Measurements from ENCODE around the gene NDUFA11.

Gene NDUFA11

DNA sequence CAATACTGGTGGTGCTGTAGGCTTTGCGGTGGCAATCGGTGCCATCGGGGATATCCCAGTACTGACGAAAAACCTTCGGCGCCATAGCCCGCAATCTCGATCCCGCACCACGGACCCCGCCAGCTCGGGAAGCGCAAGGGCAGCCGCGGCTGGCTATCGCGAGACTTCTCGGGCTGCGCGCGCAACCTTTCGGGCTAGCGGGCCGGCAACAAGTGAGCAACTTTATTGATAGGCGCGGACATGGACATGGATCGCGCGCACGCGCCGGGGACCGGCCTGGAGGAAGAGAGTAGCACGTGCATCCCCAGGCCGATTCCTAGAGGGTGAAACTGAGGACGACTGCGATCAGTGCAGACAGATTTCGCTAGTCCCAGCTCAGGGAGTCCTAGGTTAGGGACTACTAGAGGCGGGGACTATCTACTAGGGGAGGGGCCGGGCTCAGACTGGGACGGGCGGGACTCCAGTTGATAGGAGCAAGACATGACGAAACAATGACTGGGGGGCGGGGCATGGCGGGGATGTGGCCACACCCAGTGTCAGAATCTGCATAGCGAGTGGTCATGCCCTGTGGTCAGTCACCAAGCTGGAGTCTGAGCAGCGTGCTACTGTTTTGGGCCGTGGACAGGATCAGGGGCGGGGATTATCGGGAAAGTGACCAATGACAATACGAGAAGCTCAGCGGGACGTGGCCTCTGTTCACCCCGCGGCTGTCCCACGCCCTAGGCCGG lies at the start of gene NDUFA11:
Gene NDUFA11, minus strand, starts transcription at position 167 of the 728 bp plus-strand sequence. Its CDS starts 82 bp downstream, at position 85.
- peak; percentile 90 for DNase-seq

DNA sequence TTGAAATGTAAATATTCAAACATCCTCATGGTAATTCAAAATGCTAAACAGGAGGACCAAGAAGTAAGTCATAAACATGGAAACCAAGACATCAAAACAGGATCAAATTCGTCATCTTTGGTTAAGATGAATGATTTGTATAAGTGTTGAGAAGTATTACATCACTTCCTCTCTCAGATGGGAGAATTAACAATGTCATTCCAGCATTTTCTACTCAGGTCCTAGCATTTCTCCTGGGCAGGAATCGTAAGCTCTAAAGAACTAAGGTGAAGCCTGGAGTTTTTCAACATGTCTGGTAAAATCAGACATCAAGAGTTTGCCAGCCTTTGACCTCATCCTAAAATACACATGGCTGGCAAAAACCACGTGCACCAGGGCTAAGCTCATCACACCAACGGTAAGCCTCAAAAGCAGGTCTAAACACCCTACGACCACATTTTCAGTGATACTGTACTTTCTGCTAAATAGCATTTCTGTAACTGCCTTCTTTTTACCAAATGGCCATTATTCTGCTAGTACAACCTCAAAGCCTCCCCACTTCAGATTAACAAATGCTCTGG lies 49.5 kb upstream of the NDUFA11 start:
- no peak for DNase-seq

DNA sequence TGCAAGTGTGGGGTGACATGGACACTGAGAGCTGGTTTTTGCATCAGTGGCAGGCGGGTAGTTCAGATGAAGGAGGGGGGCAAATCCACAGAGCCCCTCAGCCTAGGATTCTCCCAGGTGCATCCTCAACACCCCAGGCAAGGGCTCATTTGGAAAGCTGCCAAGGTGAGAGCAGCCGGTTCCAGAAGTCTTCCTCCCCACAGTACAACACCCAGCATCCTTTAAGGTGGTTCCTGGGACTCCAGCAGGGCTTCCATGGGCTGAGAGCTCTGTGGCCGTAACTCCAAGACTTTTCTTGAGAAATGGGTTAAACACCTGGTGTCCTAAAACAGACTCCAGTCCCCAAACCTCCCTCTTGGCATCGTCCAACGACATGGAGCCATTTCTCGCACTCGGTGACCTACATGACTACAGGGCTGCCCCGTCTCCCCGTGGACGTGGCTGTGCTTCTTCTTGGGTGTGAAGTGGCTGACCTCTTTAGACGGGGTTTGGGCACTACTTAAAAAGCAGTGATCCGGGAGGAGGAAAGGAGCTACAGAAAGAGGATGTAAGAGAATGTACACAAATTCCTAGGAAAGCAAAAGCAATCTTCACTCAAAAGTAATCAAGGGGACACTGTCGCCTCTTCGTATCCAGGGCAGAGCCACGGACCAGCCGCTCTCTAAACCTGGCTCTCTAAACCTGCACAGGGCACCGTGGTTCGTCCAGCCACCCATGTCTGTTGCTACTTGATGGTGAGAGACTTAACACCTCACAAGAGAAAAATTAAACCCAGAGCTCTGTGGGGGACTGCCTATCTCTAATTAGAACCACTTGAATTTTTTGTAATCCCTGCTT lies 48.8 kb upstream of the NDUFA11 start:
- no peak for DNase-seq

DNA sequence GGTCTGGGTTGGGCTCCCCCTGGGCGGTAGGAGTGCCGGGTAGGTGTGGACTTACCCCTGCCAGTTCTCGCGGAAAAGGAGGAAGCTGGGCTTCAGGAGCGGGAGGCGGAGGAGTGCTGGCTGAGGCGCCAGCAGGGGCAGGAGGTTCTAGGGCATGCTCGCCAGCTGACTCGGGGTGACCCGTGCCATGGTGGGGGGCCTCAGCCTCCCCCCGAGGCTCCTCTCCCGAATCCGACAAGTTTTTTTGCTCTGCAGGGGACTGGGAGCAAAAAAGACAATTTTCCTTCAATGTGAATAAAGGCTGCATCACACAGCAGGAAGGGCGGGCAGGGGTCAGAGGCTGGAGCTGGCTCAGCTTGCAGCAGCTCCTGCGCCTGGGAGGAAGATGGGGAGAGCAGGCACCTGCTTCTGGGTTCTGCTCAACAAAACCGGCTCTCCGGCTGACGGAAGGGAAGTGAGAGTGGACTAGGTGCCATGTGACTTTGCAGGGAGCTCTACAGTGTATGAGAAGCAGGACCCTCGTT lies 47.8 kb upstream of the NDUFA11 start:
- no peak for DNase-seq

DNA sequence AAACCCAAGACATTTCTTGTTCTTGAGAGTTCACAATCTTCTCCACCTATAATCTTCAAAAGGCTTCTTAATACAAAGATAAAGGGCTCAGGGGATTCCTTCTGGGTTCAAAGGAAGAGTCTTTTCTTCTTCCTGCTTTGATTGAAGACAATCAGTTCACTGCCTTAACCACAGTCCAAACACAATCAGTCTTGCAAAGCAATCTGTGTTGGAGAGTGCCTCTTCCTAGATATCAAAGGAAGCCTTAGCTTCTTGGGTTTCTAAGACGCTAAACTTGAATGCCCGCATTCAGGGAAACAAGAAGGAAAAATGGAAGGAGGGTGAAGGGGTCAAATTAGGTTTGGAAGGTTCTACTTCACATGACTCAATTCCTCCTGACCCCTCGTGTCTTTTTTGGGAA lies 47.2 kb upstream of the NDUFA11 start:
- no peak for DNase-seq

DNA sequence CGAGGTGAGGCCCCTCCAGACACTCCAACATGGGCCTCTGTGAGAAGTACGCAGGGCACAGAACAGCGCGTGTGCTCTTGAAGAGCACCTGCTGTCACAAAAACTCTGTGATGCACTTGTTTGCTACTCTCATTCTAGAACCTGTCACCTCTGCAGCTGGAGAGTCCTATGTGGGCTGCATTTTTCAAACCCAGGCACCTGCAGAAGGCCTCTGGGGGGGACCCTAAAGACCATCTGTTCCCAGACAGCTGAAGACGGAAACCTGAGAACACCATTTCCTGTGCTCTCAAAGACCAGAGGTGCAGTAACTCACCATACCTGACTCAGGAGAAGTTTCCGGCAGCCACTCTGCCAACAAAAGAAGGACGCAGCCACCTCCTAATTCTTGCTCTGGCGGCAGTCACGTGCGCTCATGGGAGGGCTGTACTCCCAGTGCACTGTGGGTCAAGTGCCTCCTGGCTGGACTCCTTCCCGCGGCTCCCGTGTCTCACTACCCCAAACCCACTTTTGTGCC lies 46.3 kb upstream of the NDUFA11 start:
- no peak for DNase-seq

DNA sequence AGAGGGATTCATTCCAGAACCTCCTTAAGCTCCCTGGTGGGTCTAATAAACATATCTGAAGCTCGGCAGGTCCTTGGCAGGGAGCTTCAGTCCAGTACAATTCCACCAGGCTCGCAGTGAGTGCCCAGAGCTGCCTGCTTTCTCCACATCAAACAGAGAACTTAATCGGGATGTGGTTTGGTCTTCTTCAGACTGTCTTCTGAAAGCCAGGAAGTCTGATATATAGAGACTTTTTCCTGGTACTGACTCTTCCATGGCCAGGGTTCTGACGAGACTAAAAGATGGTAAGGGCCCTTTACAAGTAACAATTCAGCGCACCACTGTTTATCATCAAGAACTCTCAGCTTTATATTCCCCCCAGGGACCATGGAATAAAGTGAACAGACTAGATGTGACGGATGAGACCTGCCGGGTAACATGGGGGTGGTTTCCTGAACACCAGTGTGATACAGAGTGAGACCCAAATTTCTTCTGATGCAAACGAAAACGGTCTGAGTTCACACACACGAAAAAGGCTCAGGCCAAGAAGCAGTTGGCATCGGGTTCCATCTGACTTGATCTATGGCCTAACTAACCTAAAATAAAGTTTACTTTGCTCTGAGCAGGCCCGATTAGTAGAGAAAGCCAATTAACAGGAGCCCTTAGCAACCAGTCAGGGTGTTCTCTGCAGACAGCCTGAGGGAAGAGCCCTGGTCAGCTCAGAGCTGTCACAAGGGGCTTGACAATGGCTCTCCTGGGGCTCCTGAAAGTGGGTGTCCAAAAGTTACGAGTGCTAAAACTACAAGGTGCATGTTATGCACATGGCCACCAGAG lies 45.4 kb upstream of the NDUFA11 start:
- no peak for DNase-seq

DNA sequence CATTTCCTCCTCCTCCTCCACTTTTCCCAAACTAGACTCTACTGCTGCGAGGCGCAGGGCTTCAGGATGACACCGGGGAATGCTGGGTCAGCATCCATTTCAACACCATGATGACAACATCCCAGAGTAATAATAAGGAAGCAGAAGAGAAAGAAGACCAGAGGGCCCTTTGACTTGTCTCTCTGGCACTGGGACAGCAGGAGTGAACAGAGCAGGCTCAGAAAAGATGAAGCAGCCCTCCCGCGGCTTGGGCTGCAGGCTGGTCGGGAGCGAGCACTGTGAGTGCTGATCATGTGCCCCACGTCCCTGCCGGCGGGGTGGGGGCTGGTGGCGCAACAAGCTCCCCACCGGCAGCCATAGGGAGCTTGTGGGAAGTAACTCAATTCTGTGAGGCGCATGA lies 43.8 kb upstream of the NDUFA11 start:
- no peak for DNase-seq

DNA sequence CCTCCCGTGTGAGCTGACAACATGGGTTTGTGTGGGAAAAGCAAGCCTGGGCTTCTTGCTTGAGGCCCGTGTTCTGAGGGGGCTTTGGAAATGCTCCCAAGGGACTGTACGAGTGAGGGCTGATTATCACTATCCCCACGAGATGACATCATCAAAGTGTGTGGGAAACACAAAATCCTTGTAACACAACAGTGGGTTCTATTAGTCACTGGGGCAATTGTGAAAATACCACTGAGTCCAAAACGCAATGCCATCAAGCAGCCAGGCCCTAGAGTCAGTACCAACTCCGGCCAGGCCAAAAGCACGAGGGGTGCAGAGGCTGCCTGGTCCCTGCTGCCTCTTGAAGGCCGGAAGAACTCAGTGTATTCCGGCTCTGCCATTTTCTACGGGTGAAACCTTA lies 40.0 kb upstream of the NDUFA11 start:
- DNase-seq, result no peak

DNA sequence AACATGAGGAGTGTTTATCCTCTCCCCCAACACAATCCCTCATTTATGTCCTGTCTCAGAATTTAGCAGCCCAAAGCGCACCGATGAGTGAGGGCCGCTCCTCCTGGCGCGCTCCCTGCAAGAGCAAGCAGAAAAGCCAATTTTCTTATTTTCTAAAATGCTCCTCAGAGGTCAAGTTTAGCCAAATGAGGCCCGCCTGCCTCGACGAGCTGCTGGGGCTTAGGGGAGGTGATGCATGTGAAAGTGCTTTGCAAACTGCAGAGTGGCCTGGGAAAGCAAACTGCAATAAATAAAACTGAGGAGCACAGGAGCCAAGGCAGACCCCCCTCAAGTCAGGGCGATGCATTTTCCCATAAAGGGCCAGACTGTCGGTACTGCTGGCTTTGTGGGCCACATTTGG lies 39.5 kb upstream of the NDUFA11 start:
- no peak for DNase-seq

DNA sequence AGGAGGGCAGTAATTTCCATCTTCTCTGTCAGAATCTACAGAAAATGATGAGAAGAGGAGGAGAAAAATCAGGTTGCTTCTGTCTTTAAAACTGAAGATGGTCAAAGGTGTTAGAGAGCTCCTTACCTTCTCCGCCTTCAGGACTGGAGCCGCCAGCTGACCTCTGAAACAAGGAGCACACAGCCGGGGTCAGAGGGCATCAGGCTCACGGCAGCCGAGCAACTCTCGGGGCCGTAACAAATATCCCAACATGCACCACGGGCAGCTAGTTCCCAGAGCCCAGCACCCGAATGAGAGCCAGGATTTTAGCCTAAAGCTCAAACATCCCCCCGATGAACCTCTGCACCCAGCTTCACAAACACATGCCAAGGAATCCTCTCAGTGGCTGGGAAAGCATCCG lies 38.1 kb upstream of the NDUFA11 start:
- no peak for DNase-seq

DNA sequence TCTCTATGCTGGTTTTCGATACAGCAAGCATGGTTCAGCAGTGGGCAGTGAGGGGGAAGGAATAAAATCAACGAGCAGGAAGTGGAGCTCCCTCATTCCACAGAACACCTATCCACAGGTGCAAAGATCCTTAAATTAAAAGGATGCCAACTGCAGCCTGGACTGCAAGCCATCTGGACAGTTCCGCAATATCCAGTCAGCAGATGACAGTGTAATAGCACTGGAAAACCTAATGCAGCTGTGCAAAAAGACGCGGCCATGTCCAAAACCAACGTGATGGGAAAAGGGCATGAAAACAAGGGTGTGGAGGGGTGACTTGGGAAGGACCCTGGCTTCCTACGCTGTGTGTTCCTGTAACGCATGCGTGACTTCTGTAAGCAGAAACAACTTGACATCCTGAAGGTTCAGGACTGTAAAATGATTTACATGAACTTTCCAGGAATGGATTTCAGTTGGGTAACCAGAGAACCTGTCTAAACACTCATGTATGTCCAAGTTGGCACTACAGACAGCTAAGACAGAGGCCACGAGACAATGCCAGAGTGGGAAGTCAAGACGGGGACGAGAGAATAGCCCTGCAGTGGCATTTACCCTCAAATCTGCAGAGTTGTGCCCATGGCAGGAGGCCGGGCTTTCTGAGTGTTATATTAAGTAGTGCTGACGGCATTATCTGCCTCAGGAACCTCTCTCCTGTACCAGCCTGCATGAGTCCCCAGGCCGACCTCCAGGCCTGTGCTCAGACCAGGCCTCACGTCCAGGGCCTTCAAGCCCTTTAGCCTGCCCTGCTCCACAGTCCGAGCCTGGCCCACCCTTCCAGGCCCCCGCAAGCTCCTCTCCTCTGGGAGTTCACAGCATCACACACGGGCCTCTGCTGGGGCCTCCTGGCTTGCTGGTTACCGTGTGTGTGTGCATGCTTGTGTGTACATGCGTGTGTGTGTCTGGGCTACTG lies 36.9 kb upstream of the NDUFA11 start:
- DNase-seq, result no peak

DNA sequence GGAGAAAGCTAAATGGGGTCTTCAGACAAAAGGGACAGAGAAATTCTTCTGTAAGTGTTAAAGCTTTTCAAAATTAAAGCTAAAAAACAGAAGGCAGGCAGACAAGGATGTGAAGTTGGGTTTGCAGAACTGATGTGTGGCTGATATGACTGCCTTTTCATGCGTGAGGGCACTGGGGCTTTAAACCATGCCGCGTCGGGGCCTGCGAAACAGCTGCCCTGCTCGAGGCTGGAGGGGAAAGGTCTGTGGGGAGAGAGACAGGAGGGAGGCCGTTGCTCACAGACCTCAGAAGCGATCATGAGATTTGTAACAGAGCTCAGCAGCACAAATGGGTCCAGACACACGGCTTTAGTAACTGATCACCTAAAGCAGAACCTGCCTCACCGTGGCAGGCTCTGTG lies 34.0 kb upstream of the NDUFA11 start:
- DNase-seq, result no peak

DNA sequence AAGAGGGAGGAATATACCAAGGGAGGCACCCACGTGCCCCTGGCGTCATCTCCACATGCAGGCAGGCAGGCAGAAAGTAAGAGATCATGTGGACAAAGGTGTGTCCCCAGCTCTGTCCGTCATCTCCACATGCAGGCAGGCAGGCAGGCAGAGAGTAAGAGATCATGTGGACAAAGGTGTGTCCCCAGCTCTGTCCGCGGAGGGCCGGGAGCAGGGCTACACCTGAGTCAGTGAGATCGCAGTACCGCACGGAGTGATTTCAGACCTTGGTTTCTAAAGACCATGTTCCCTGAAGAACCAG lies 32.7 kb upstream of the NDUFA11 start:
- DNase-seq, result no peak

DNA sequence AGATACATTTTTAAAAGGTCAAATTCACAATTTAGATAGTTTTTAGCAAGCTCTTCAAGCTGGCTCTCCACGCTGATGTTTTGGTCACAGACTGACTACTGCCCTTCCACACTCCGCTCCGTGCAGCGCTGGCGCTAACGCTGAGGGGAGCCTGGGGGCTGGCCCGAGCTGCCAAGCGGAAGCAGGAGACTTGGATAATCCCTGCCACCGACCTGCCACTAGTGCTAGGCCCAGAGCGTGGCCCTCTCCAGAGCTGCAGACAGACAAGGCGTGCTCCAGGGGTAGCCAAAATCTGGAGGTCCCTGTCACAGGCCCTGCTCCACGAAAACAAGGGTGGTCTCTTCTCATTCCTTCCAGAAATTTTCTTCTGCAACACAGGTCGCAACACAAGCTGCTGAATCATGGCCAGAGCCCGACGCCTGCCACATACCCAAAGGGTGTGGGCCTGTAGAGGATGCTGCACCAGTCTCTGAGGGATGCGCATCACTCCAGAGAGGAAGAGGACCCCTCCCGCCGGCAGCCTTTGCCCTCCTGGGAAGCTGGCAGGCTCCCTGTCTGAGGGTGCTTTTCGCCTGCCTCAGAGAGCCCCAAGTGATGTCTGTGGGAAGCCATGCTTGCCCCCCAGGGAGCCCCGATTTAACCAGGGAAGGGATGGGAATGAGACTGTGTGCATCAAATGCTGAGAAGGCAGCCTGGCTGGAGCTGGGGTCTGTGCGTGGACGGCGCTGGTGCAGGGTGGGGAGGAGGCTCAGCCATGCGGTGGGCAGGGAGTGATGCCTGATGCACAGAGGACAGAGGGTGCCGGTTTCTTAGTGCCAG lies 32.1 kb upstream of the NDUFA11 start:
- DNase-seq, result no peak

DNA sequence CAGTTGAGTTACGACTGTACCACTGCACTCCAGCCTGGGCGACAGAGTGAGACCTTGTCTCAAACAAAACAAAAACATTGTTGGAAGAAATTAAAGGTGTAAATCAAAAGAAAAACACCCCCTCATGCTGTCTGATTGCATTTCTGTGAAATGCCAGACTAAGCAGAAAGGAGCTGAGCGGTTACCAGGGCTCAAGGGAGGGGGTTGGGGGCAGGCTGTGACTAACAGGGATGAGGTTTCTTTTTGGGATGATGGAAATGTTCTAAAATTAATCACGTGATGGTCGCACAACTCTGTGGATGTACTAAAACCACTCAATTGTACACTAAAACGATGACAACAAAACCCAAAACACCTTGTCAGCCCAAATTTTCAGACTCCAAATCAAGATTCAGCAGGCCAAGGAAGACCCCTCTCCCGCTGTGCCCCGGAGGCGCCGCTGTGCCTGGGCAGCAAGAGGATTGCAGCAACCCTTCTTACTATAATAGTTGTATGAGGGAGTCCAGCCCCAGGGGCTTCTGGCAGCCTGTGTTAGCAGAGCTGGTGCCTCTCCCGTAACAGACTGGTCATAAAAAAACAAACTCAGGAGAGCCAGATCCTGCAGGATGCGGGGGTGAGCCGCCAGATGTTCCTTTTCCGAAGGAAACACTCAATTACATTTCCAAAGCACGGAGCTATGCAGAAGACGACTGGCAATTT lies 31.3 kb upstream of the NDUFA11 start:
- no peak for DNase-seq

DNA sequence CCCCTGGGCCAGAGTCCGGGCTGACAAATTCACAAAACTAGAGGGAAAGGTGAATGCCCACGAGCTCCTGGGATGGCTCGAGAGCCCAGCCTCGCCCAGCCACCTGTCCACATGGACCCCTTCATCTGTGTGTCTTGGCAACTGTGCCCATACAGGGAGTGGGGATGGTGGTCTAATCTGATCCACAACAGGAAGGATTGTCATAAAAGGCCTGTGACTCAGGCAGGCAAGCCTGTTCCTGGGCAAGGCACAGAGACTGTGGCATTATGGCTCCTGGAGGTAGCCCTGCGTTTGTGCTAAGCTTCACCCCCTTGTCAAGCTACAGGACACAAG lies 30.4 kb upstream of the NDUFA11 start:
- no peak for DNase-seq

DNA sequence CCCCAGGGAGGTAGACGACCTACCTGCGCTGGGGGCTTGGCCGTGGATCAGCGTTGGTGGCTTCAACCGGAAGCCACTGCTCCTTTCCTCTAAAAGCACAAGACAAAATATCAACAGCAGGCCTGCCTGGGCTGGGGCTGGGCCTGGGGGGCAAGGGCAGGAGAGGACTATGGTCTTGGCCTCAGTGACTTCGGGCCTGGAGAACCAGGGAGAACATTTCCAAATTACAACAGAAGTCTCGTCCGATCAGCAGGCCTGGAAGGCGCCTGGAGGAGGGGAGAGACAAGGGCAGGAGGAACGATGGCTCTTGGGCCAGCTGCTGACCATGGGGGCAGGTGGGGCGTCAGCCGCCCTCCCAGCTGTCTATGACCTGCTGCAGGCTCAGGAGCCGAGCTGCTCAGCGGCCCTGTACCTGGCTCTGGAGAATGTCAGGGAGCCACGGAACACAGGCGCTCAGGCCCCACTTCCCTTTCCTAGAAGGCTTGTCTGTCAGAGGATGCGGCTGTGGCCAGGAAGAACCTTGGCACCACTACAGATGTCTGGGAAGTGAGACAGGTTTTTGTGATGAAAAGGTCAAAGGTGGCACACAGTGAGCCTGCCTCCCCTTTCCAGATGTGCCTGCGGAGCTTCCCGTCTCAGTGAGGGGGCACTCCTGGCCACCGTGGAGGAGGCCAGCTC lies 29.9 kb upstream of the NDUFA11 start:
- no peak for DNase-seq

DNA sequence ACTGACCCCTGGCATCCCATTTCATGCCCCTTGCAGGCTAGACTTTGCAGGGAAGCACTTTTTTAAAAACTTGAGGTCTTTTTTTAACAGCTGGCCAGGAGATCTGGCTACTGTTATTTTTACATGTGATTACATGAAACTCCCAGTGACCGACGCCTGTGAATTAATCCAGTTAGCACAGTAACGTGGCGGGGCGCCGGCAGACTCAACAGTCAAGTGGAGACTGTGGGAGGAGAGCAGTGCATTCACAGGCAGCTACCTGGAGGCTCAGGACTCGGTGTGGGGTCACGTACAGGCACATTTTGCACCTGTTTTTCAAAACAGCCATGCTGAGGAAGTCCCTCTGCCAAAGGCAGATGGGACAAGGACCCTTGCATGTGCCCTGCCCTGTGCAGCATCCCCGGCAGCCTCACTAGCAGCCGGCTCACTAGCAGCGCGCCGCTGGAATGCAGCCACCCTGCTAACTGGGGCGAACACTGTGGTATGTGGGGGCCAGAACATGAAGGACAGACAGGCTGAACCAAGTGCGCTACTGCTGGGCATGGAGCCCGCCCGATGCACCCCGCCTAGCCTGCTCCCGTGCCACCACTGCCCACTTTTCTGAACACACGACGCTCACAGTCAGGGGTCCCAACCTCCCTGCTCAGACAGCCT lies 29.1 kb upstream of the NDUFA11 start:
- DNase-seq, result no peak

All from NCI-H226 (cell line).